A673 (cell line): ENCODE results near the gene PYCR2. TPM values are rescaled to one million over a fixed set of nuclear protein-coding genes. Genes with fewer than 3 reads are reported as not detected.

ENCODE experiments used
- BruUV-seq: library from RNA; stranded (reverse); fragments of 400-500 nt; replicated peaks from 2 replicates; lab custom pipeline; 2021; lab: Mats Ljungman, UMichigan
- CTCF ChIA-PET: fragments of 300-600 bp; sonication (Branson Sonifier 250); formaldehyde crosslinking; loops from one replicate; lab custom pipeline; 2022; ENCODE audit warnings: antibody characterized with exemption; lab: Charles Lee
- POLR2A ChIA-PET: fragments of 300-600 bp; sonication (Branson Sonifier 250); formaldehyde crosslinking; loops from one replicate; lab custom pipeline; 2022; ENCODE audit warnings: antibody characterized with exemption; ENCODE audit not compliant: low non-redundant PET; lab: Charles Lee
- DNase-seq: peaks from one replicate; pipeline ENCODE4 v3.0.0-alpha.2; 2015; ENCODE audit warnings: low spot score
- H3K27ac ChIP-seq: fragments of 200-600 bp; sonication (generic); 2 replicates; pipeline ENCODE4 v1.5.1; 2016; ENCODE audit warnings: mixed run types, low read depth, mild to moderate bottlenecking, mixed read lengths, antibody characterized with exemption, low read length; ENCODE audit not compliant: poor library complexity, severe bottlenecking
- H3K27me3 ChIP-seq: fragments of 200-600 bp; sonication (generic); replicated peaks from 2 replicates; pipeline ENCODE4 v1.6.1; 2017; ENCODE audit warnings: mixed run types, low read depth, mild to moderate bottlenecking, mixed read lengths, antibody characterized with exemption, low read length; ENCODE audit not compliant: insufficient read depth, poor library complexity
- H3K36me3 ChIP-seq: fragments of 200-600 bp; sonication (generic); 2 replicates; pipeline ENCODE4 v1.6.1; 2016; ENCODE audit warnings: mixed run types, mild to moderate bottlenecking, mixed read lengths, antibody characterized with exemption, low read length; ENCODE audit not compliant: insufficient read depth, poor library complexity, severe bottlenecking
- H3K4me1 ChIP-seq: fragments of 200-600 bp; sonication (generic); 2 replicates; pipeline ENCODE4 v1.6.1; 2017; ENCODE audit warnings: mixed run types, mild to moderate bottlenecking, mixed read lengths, antibody characterized with exemption, low read length; ENCODE audit not compliant: insufficient read depth, poor library complexity, severe bottlenecking
- H3K4me3 ChIP-seq: fragments of 200-600 bp; sonication (generic); 2 replicates; pipeline ENCODE4 v1.5.1; 2016; ENCODE audit warnings: low read depth, mixed run types, mild to moderate bottlenecking, mixed read lengths, low read length; ENCODE audit not compliant: poor library complexity, severe bottlenecking
- H3K9me3 ChIP-seq: fragments of 200-600 bp; sonication (generic); 2 replicates; pipeline ENCODE4 v1.6.1; 2016; ENCODE audit warnings: mixed run types, low read depth, mild to moderate bottlenecking, mixed read lengths, antibody characterized with exemption, low read length; ENCODE audit not compliant: poor library complexity, severe bottlenecking
- CTCF ChIP-seq: fragments of 300-800, 200-600 bp; sonication (generic); conservative IDR thresholded peaks from 2 replicates; pipeline ENCODE4 v1.5.1; 2017; ENCODE audit warnings: low read depth, mild to moderate bottlenecking, antibody characterized with exemption, low read length, moderate library complexity, mixed read lengths
- EZH2 ChIP-seq: fragments of 200-600 bp; sonication (generic); IDR thresholded peaks from 2 replicates; pipeline ENCODE4 v1.6.1; 2017; ENCODE audit warnings: borderline replicate concordance, low read depth, mild to moderate bottlenecking, mixed read lengths, antibody characterized with exemption, low read length; ENCODE audit not compliant: poor library complexity, severe bottlenecking
- intact Hi-C: fragments of 100-400 bp; cut with micrococcal nuclease; formaldehyde crosslinking; loops from one replicate; pipeline ENCODE4 v1.10.0; 2022; ENCODE audit not compliant: unreplicated experiment
- total RNA-seq: library from RNA; stranded (reverse); gene quantifications from 2 replicates; pipeline ENCODE4 v1.2.3, GENCODE V29; 2021

Gene PYCR2
- total RNA-seq, 1 experiment from 2014 or later, result 52.5 TPM

GRCh38 chr1:225906467-225906866, 17.6 kb downstream of the PYCR2 start:
- Histone ChIP-seq H3K4me3 (no peak overlapping the region), H3K27ac (no peak overlapping the region), H3K36me3 (no peaks in the 10 kb centered on the region), H3K27me3 (no peaks in the 10 kb centered on the region), H3K4me1 (no peaks in the 10 kb centered on the region), H3K9me3 (no peaks in the 10 kb centered on the region)
- no peak for DNase-seq
- CTCF ChIA-PET, result no interaction called here
- POLR2A ChIA-PET, result no interaction called here
- intact Hi-C loops, result no loop called here
- BruUV-seq, result no TSS peak
- TF ChIP-seq EZH2 (no peak), CTCF (no peak)

- intact Hi-C loops, result no loop called here
- no peak for DNase-seq
- Histone ChIP-seq H3K9me3 (no peaks in the 10 kb centered on the region), H3K4me1 (no peaks in the 10 kb centered on the region), H3K36me3 (no peaks in the 10 kb centered on the region), H3K4me3 (no peak overlapping the region), H3K27me3 (no peaks in the 10 kb centered on the region), H3K27ac (no peak overlapping the region)
- ChIA-PET CTCF (interaction anchor here (0.6 kb wide), 1 partner anchor 418 kb away, joined by 3 read pairs; no protein-coding TSS in a partner anchor), POLR2A (no interaction called here)
- BruUV-seq, result no TSS peak
- TF ChIP-seq CTCF, result no peak
- no peak for TF ChIP-seq EZH2
These were observed 20.4 kb downstream of the PYCR2 start for GRCh38 chr1:225903623-225904022.

GRCh38 chr1:225899044-225899925, 24.8 kb downstream of the PYCR2 start:
- H3K4me1 ChIP-seq, result no peaks in the 10 kb centered on the region
- intact Hi-C loops, result no loop called here
- BruUV-seq, result no TSS peak
- no peaks in the 10 kb centered on the region for H3K27me3 ChIP-seq
- H3K9me3 ChIP-seq, result no peaks in the 10 kb centered on the region
- TF ChIP-seq CTCF (no peak), EZH2 (no peak)
- no peak overlapping the region for H3K27ac ChIP-seq
- ChIA-PET POLR2A (no interaction called here), CTCF (no interaction called here)
- H3K36me3 ChIP-seq, result no peaks in the 10 kb centered on the region
- H3K4me3 ChIP-seq, result no peak overlapping the region
- no peak for DNase-seq
